Measurements from ENCODE around the gene CHD1. TPM values are rescaled to one million over a fixed set of nuclear protein-coding genes. Genes with fewer than 3 reads are reported as not detected.

Gene CHD1
- total and polyA plus RNA-seq, 2 of the 13 experiments (the other 11 are each of a cell fraction or from before 2014, with no cell fraction given) = 22.8 to 55.9 TPM

GRCh38 chr5:98810206-98810605 is 118.6 kb downstream of the CHD1 start (continued):
- TF ChIP-seq AFF4 (CRISPR knock-in tag; IDR thresholded peaks at IDR 0.05) (no peak), NONO (IDR thresholded peaks at IDR 0.05) (no peak), NONO (CRISPR knock-in tag; conservative IDR thresholded peaks at IDR 0.05) (no peak), ZNF335 (CRISPR knock-in tag; IDR thresholded peaks at IDR 0.05) (no peak), CHD2 (IDR thresholded peaks at IDR 0.05; ENCODE audit: low read depth, low read length) (no peak), PCBP2 (optimal IDR thresholded peaks at IDR 0.05; ENCODE audit: low read depth, low read length, poor library complexity, severe bottlenecking) (no peak), CCDC6 (CRISPR knock-in tag; IDR thresholded peaks at IDR 0.05) (no peak), MYC (CRISPR knock-in tag; IDR thresholded peaks at IDR 0.05; ENCODE audit: borderline replicate concordance) (no peak), ZNF180 (CRISPR knock-in tag; IDR thresholded peaks at IDR 0.05; ENCODE audit: borderline replicate concordance, low read depth) (no peak), PRPF4 (IDR thresholded peaks at IDR 0.05; ENCODE audit: low read depth, low read length, poor library complexity, severe bottlenecking) (no peak), SKI (IDR thresholded peaks at IDR 0.05; ENCODE audit: partially characterized antibody) (no peak), ZNF562 (CRISPR knock-in tag; IDR thresholded peaks at IDR 0.05; ENCODE audit: borderline replicate concordance) (no peak)

Measured in HepG2 (cell line).